Left lung (tissue), 10 donors: ENCODE data around the gene GSN. TPM values are rescaled to one million over a fixed set of nuclear protein-coding genes. Genes with fewer than 3 reads are reported as not detected.

Experiments
- ATAC-seq: fragments of 200-7000 bp; cut with Tn5 transposase; one replicate; pipeline ENCODE4 v1.9.1; 2020; ENCODE audit warnings: moderate library complexity
- DNase-seq, 4 donors: peaks; one replicate each; pipeline ENCODE4 v3.0.0-alpha.2; 2013 to 2020
- H3K27ac ChIP-seq, 2 donors: fragments of 200-600 bp; sonication (generic) in 1 of 2; one replicate each; pipeline versions ENCODE4 v1.5.0 to v1.8.0; 2020 to 2021
- H3K27me3 ChIP-seq, 2 donors: fragments of 200-600 bp; sonication (generic) in 1 of 2; one replicate each; pipeline versions ENCODE4 v1.5.0 to v1.8.0; 2020 to 2021
- H3K36me3 ChIP-seq, 2 donors: fragments of 200-600 bp; sonication (generic) in 1 of 2; one replicate each; pipeline versions ENCODE4 v1.5.0 to v1.8.0; 2020 to 2021
- H3K4me1 ChIP-seq, 2 donors: fragments of 200-600 bp; one replicate each; pipeline ENCODE4 v1.8.0; 2021
- H3K4me3 ChIP-seq, 2 donors: fragments of 200-600 bp; sonication (generic) in 1 of 2; one replicate each; pipeline versions ENCODE4 v1.5.0 to v1.8.0; 2020 to 2021; ENCODE audit warnings: mild to moderate bottlenecking in 1 of 2
- H3K9me3 ChIP-seq, 2 donors: fragments of 200-600 bp; sonication (generic) in 1 of 2; one replicate each; pipeline versions ENCODE4 v1.5.0 to v1.8.0; 2020 to 2021
- intact Hi-C, 2 donors: fragments of 100-400 bp; cut with DNase I; formaldehyde crosslinking; loops; one replicate each; pipeline versions ENCODE4 v1.11.2 to v1.14.2; 2022
- polyA plus RNA-seq, 6 donors: library from polyadenylated mRNA; unstranded; fragments of 120-200 nt; gene quantifications; one replicate each; pipeline ENCODE4 v1.2.1, GENCODE V29; 2013; ENCODE audit not compliant: insufficient read length in 6 of 6
- total RNA-seq, 2 donors: library from RNA; stranded (reverse); fragmentation: NEBNext Ultra II Directional; extraction: Animal tissue kit (Norgen Biotek cat#: 25700); gene quantifications; one replicate each; pipeline ENCODE4 v1.2.1, GENCODE V29; 2021
- TF ChIP-seq, protein P1 (sequence below), 2 donors: fragments of 200-600 bp; sonication (generic) in 1 of 2; IDR thresholded peaks; one replicate each; pipeline versions ENCODE4 v1.5.0 to v1.8.0; 2021; ENCODE audit warnings: antibody characterized with exemption in 2 of 2
- donor health status: DM: no; HTN: yes; CAD: no.
- donor health status: DM: no; HTN: no; CAD: no.

Gene GSN
- total and polyA plus RNA-seq, 8 donors = 43.0 to 485 (median 54.9) TPM

DNA sequence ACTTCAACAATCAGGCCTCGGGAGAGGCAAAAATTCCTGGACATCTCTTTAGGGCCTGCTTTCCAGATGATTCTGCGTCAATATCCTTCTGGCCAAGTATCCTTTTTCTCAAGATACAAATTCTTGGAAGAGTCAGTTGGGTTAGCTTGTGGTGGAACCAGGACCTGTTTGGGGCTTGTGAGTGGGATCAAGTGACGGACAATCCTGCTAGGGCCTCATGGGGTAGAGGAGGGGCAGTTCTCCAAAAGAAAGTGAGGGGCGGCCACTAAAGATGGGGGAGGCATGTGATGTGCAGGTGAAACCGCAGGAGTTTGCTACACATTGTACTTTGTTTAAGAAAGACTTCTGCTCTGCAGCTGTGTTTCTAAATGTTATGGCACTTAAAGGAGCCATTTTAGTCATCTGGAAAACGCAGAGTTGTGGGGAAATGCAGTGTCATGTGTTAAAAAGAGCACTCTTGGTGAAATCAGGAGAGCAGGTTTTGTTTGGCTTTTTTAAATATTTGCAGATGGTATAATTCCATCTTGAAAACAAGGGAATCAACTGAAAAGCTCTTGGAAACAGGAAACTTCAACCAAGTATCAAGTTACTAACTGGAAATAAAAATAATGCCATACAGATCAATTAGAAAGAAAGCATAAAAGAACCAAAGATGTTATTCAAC is 27.4 kb upstream of the GSN start:
- H3K4me3 ChIP-seq = no peak overlapping the region
- no peaks in the 10 kb centered on the region for H3K4me1 ChIP-seq
- TF ChIP-seq, protein P1, sequence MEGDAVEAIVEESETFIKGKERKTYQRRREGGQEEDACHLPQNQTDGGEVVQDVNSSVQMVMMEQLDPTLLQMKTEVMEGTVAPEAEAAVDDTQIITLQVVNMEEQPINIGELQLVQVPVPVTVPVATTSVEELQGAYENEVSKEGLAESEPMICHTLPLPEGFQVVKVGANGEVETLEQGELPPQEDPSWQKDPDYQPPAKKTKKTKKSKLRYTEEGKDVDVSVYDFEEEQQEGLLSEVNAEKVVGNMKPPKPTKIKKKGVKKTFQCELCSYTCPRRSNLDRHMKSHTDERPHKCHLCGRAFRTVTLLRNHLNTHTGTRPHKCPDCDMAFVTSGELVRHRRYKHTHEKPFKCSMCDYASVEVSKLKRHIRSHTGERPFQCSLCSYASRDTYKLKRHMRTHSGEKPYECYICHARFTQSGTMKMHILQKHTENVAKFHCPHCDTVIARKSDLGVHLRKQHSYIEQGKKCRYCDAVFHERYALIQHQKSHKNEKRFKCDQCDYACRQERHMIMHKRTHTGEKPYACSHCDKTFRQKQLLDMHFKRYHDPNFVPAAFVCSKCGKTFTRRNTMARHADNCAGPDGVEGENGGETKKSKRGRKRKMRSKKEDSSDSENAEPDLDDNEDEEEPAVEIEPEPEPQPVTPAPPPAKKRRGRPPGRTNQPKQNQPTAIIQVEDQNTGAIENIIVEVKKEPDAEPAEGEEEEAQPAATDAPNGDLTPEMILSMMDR (IDR thresholded peaks at IDR 0.05) = no peak
- ATAC-seq (no peak), DNase-seq (no peak)
- peaks cover 0 to 5% of the 10 kb centered on the region in 2 donors for H3K36me3 ChIP-seq
- H3K9me3 ChIP-seq = peaks cover 0 to 12% of the 10 kb centered on the region in 2 donors
- intact Hi-C loops = no loop called here
- no peak overlapping the region for H3K27ac ChIP-seq
- H3K27me3 ChIP-seq = no peaks in the 10 kb centered on the region

DNA sequence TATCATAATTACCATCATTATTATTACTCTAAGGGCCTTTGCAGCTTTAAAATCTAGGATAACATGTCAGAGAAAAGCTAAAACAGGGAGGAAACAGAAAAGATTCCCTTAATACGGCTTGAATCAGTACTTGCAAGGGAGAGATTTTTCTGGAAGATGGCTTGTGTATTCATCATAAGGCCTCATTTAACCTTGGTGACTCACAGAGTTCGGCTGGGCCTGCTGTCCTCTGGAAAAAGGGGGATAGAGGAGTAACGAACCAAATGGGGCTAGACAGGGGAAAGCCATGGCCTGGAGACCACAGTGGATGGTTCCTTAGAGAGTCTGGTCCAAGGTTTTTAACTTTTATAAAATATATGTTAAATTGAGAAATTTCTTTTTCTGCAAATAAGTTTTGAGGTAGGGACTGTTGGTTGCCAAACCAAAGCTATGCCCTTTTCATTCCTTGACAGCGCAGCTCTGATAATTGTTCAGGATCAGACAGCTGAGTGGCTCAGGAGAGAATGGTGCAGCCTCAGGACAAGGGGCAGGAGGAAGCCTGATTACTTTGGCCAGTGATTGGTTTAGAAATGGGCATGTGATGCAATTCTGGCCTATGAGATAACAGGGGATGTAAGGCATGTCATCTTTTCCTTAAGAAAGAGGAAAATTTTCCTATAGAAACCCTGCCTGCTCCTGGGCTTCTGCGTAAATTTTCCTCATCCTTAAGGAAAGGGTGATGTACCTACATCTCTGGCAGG is 25.6 kb upstream of the GSN start:
- TF ChIP-seq, protein P1 (IDR thresholded peaks at IDR 0.05) = no peak

DNA sequence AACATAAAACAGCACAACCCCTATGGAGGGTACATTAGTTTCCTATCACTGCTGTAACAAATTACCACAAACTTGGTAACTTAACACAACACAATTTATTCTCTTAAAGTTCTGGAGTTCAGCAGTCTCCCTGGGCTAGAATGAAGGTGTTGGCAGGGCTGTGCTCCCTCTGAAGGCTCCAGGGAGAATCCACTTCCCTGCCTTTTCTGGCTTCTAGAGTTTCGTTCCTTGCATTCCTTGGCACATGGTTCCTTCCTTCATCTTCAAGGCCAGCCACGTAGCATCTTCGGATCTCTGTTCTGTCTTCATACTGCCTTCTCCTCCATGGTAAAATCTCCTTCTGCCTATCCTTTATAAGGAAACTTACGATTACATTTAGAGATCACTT is 25.0 kb upstream of the GSN start:
- intact Hi-C loops = no loop called here
- Histone ChIP-seq H3K36me3 (no peaks in the 10 kb centered on the region), H3K9me3 (peaks cover 0 to 12% of the 10 kb centered on the region in 2 donors), H3K27ac (no peak overlapping the region), H3K4me3 (no peak overlapping the region), H3K4me1 (no peaks in the 10 kb centered on the region), H3K27me3 (no peaks in the 10 kb centered on the region)
- DNase-seq (no peak), ATAC-seq (no peak)
- TF ChIP-seq, protein P1 (IDR thresholded peaks at IDR 0.05) = no peak

More for the DNA sequence above, 25.6 kb upstream of the GSN start:
- Histone ChIP-seq H3K4me3 (no peak overlapping the region), H3K27ac (no peak overlapping the region), H3K4me1 (no peaks in the 10 kb centered on the region), H3K36me3 (no peaks in the 10 kb centered on the region), H3K27me3 (no peaks in the 10 kb centered on the region), H3K9me3 (peaks cover 0 to 12% of the 10 kb centered on the region in 2 donors)
- no peak for DNase-seq
- intact Hi-C loops = no loop called here
- ATAC-seq = peak; percentile 22

DNA sequence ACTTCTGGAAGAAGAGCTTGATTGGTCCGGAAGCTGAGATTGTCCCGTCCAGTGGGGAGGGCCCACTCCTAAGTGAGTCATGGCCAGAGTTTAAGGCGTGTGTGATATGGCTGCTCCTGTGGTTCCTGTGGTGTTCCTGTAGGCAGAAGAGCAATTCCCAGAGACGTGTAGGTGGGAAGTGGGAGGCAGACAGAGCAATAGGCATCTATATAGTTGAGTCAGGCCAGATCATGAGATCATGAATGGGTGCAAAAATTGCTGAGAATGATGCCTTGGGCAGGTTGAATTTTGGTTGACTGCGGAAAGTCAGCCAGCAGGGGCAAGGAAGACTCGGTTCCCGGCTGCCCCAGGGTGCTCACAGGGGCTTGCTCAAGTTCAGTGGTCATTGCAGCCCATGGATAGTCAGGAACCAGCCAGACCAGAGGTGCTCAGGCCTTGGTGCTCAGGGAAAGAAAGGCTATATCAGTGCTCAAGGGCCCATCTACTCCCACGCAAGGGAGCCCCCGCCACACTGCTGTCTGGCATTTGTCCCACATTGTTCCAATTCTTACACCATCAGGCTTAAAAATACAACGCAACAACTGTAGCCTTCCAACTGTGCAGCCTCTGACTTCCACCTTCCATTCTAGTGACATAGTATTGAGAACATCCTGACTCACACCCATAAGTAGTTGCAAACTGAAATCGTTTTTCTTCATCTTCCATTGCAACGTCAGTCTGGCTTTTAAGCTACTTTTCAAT is 21.0 kb upstream of the GSN start:
- peak overlapping the region in 1 of 2 donors; percentile 3 for H3K27ac ChIP-seq
- no peaks in the 10 kb centered on the region for H3K36me3 ChIP-seq
- DNase-seq (no peak), ATAC-seq (peak; percentile 65)
- TF ChIP-seq, protein P1 (IDR thresholded peaks at IDR 0.05) = no peak
- intact Hi-C loops = no loop called here
- no peak overlapping the region for H3K4me3 ChIP-seq
- no peaks in the 10 kb centered on the region for H3K27me3 ChIP-seq
- H3K4me1 ChIP-seq = peaks cover 0 to 2% of the 10 kb centered on the region in 2 donors
- peaks cover 0 to 12% of the 10 kb centered on the region in 2 donors for H3K9me3 ChIP-seq

DNA sequence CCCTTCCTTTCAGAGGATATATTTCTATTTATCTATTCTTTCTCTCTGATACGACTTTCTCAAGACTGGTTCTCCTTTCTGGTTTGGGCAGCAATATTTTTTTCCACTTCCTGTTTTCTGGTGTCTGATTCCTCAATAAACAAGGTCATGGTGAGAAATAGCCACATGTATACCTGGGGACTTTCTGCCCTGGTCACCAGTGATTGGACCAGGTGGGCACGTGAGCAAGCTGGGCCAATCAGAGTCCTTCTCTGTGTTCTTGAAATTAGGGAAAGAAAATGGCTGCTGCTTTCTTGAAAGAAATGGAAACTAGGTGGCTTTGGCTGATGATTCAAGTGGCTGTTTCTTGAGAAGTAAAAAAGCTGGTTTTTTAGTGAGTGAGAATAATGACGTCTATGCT is 18.4 kb upstream of the GSN start:
- H3K27me3 ChIP-seq = no peaks in the 10 kb centered on the region
- ATAC-seq = peak; percentile 30
- intact Hi-C loops = no loop called here
- peaks cover 0 to 28% of the 10 kb centered on the region in 2 donors for H3K4me1 ChIP-seq
- DNase-seq = no peak
- H3K4me3 ChIP-seq = no peak overlapping the region
- H3K9me3 ChIP-seq = peaks cover 0 to under 1% of the 10 kb centered on the region in 2 donors
- H3K27ac ChIP-seq = peak overlapping the region in 1 of 2 donors; percentile 72
- TF ChIP-seq, protein P1 (IDR thresholded peaks at IDR 0.05) = no peak
- no peaks in the 10 kb centered on the region for H3K36me3 ChIP-seq
